Thyroid gland (tissue), 4 donors: ENCODE measurements around the gene GALNT1. TPM values are rescaled to one million over a fixed set of nuclear protein-coding genes. Genes with fewer than 3 reads are reported as not detected.

Experiments used
- DNase-seq, 2 donors: peaks; one replicate each; pipeline ENCODE4 v3.0.0-alpha.2; 2019
- H3K27ac ChIP-seq, 3 donors: fragments of 200-600 bp; sonication (generic); 1 replicate in 2 of 3; 2 replicates in 1 of 3; pipeline ENCODE4 v1.5.1; 2016 to 2019; ENCODE audit warnings: mild to moderate bottlenecking in 1 of 3, moderate library complexity in 1 of 3
- H3K27me3 ChIP-seq: fragments of 200-600 bp; sonication (generic); one replicate; pipeline ENCODE4 v1.5.1; 2019
- H3K36me3 ChIP-seq, 2 donors: fragments of 200-600 bp; sonication (generic); one replicate each; pipeline ENCODE4 v1.5.1; 2016 to 2019
- H3K4me1 ChIP-seq, 2 donors: fragments of 200-600 bp; sonication (generic); one replicate each; pipeline ENCODE4 v1.5.1; 2017 to 2019
- H3K4me3 ChIP-seq, 3 donors: fragments of 200-600 bp; sonication (generic); replicated peaks in 1 of 3; 1 replicate in 2 of 3; 2 replicates in 1 of 3; pipeline ENCODE4 v1.5.1; 2016; ENCODE audit warnings: mild to moderate bottlenecking in 1 of 3
- H3K9me3 ChIP-seq: fragments of 200-600 bp; sonication (generic); one replicate; pipeline ENCODE4 v1.5.1; 2017
- CTCF ChIP-seq, 6 experiments: fragments of 200-600 bp in 3 of 6; fragments of 450-650 bp in 3 of 6; sonication (generic) in 3 of 6; IDR thresholded peaks; one replicate each; pipeline ENCODE4 v1.5.1; 2016 to 2019; ENCODE audit warnings: antibody characterized with exemption in 6 of 6, mild to moderate bottlenecking in 2 of 6, inconsistent platforms in 1 of 6, moderate library complexity in 1 of 6
- POLR2A ChIP-seq, 2 donors: fragments of 450-650 bp; IDR thresholded peaks; one replicate each; pipeline ENCODE4 v1.6.1; 2017; ENCODE audit warnings: antibody characterized with exemption in 2 of 2, mild to moderate bottlenecking in 2 of 2, moderate library complexity in 1 of 2
- WGBS, 2 donors: methylation state at CpG; one replicate each; pipeline ENCODE4 v1.1.5; 2017; 5-methylcytosine and 5-hydroxymethylcytosine counted together
- intact Hi-C: fragments of 100-400 bp; cut with DNase I; formaldehyde crosslinking; loops from one replicate; pipeline ENCODE4 v1.15.1; 2023
- total RNA-seq, 4 donors: library from RNA; depleted of rRNA; stranded (reverse); fragments of >200 nt; gene quantifications; one replicate each; pipeline ENCODE4 v1.2.3, GENCODE V29; 2016

GALNT1 gene
- total RNA-seq, 4 donors from 2014 or later, result 38.7 to 191 (median 46.3) TPM

GRCh38 chr18:35696307-35696706, 114.8 kb downstream of the GALNT1 start:
- TF ChIP-seq POLR2A (IDR thresholded peaks at IDR 0.05) (no peak), CTCF (IDR thresholded peaks at IDR 0.05) (no peak)
- no peak for DNase-seq
- H3K27ac ChIP-seq, result peak overlapping the region; percentile 61 to 87 (median 80)
- H3K4me1 ChIP-seq, result peaks cover 15 to 25% of the 10 kb centered on the region in 2 donors
- H3K36me3 ChIP-seq, result no peaks in the 10 kb centered on the region
- H3K27me3 ChIP-seq, result no peaks in the 10 kb centered on the region
- H3K9me3 ChIP-seq, result no peaks in the 10 kb centered on the region
- H3K4me3 ChIP-seq, result no peak overlapping the region
- WGBS, 2 donors, result 77 to 88% methylated on average over 3 of the region's 3 CpGs
- intact Hi-C loops, result no loop called here

GRCh38 chr18:35697869-35698268, 116.3 kb downstream of the GALNT1 start:
- Histone ChIP-seq H3K36me3 (no peaks in the 10 kb centered on the region), H3K4me1 (peaks cover 18 to 22% of the 10 kb centered on the region in 2 donors)
- 87 to 88% methylated on average over 7 of the region's 7 CpGs for WGBS, 2 donors

GRCh38 chr18:35703043-35703688, 121.6 kb downstream of the GALNT1 start:
- no peaks in the 10 kb centered on the region for H3K27me3 ChIP-seq
- intact Hi-C loops, result loop anchor here (10.0 kb wide), 1 partner anchor 118 kb away; the partner anchor contains the start of gene GALNT1
- no peaks in the 10 kb centered on the region for H3K36me3 ChIP-seq
- H3K4me3 ChIP-seq, result no peak overlapping the region
- no peak for TF ChIP-seq CTCF (IDR thresholded peaks at IDR 0.05)
- no peak for TF ChIP-seq POLR2A (IDR thresholded peaks at IDR 0.05)
- H3K4me1 ChIP-seq, result peaks cover 0 to 12% of the 10 kb centered on the region in 2 donors
- peak overlapping the region; percentile 25 to 54 (median 35) for H3K27ac ChIP-seq
- no peaks in the 10 kb centered on the region for H3K9me3 ChIP-seq
- DNase-seq, result no peak

More at GRCh38 chr18:35697869-35698268, 116.3 kb downstream of the GALNT1 start:
- H3K27me3 ChIP-seq, result no peaks in the 10 kb centered on the region
- intact Hi-C loops, result no loop called here
- H3K9me3 ChIP-seq, result no peaks in the 10 kb centered on the region
- TF ChIP-seq POLR2A (IDR thresholded peaks at IDR 0.05) (no peak), CTCF (IDR thresholded peaks at IDR 0.05) (no peak)
- no peak overlapping the region for H3K27ac ChIP-seq
- no peak overlapping the region for H3K4me3 ChIP-seq
- DNase-seq, result no peak

GRCh38 chr18:35705988-35706387, 124.4 kb downstream of the GALNT1 start:
- no peaks in the 10 kb centered on the region for H3K9me3 ChIP-seq
- no peaks in the 10 kb centered on the region for H3K27me3 ChIP-seq
- TF ChIP-seq POLR2A (IDR thresholded peaks at IDR 0.05) (no peak), CTCF (IDR thresholded peaks at IDR 0.05) (no peak)
- peaks cover 0 to 12% of the 10 kb centered on the region in 2 donors for H3K4me1 ChIP-seq
- no peak overlapping the region for H3K4me3 ChIP-seq
- intact Hi-C loops, result loop anchor here (10.0 kb wide), 1 partner anchor 121 kb away; the partner anchor contains the start of gene GALNT1
- 89 to 90% methylated on average over 10 of the region's 10 CpGs for WGBS, 2 donors
- peaks cover 0 to 4% of the 10 kb centered on the region in 2 donors for H3K36me3 ChIP-seq
- H3K27ac ChIP-seq, result no peak overlapping the region
- DNase-seq, result no peak

GRCh38 chr18:35707247-35707646, 125.7 kb downstream of the GALNT1 start:
- Histone ChIP-seq H3K4me3 (no peak overlapping the region), H3K36me3 (peaks cover 0 to 4% of the 10 kb centered on the region in 2 donors), H3K27ac (no peak overlapping the region), H3K27me3 (no peaks in the 10 kb centered on the region), H3K4me1 (peaks cover 0 to 12% of the 10 kb centered on the region in 2 donors), H3K9me3 (no peaks in the 10 kb centered on the region)
- TF ChIP-seq CTCF (IDR thresholded peaks at IDR 0.05) (no peak), POLR2A (IDR thresholded peaks at IDR 0.05) (no peak)
- no peak for DNase-seq
- intact Hi-C loops, result loop anchor here (10.0 kb wide), 1 partner anchor 122 kb away; the partner anchor contains the start of gene GALNT1
- WGBS, 2 donors, result 94 to 95% methylated on average over 2 of the region's 2 CpGs
